PFSK-1 (cell line): Measurements from ENCODE around the gene FXN.

Source experiments
- FOXP2 ChIP-seq: optimal IDR thresholded peaks from 2 replicates; pipeline ENCODE3; 2011; ENCODE audit warnings: borderline replicate concordance, control low read depth, inconsistent platforms; ENCODE audit not compliant: insufficient read depth; ENCODE audit errors: extremely low read length, extremely low read depth
- POLR2AphosphoS5 ChIP-seq: IDR thresholded peaks from 2 replicates; pipeline ENCODE4 v1.6.1; 2012; ENCODE audit warnings: low read depth, mild to moderate bottlenecking, control low read depth, low read length, moderate library complexity
- SIN3A ChIP-seq: IDR thresholded peaks from 2 replicates; pipeline ENCODE4 v1.6.1; 2012; ENCODE audit warnings: mild to moderate bottlenecking, low read length, moderate library complexity, borderline replicate concordance; ENCODE audit not compliant: insufficient read depth
- TAF1 ChIP-seq: IDR thresholded peaks from 2 replicates; pipeline ENCODE4 v1.6.1; 2012; ENCODE audit warnings: low read length, control low read depth, borderline replicate concordance; ENCODE audit not compliant: insufficient read depth
- TF ChIP-seq, protein P1 (sequence below), 2 experiments: IDR thresholded peaks; 2 replicates each; pipeline versions ENCODE4 v1.6.1 to v1.8.0; 2011 to 2012; ENCODE audit warnings: low read depth in 2 of 2, low read length in 2 of 2, control low read depth in 1 of 2, inconsistent platforms in 1 of 2, mild to moderate bottlenecking in 1 of 2, moderate library complexity in 1 of 2; ENCODE audit not compliant: insufficient read depth in 1 of 2

Gene FXN

GRCh38 chr9:69003051-69003450 lies 32.5 kb upstream of the FXN start:
- no peak for TF ChIP-seq FOXP2
- TF ChIP-seq, protein P1, sequence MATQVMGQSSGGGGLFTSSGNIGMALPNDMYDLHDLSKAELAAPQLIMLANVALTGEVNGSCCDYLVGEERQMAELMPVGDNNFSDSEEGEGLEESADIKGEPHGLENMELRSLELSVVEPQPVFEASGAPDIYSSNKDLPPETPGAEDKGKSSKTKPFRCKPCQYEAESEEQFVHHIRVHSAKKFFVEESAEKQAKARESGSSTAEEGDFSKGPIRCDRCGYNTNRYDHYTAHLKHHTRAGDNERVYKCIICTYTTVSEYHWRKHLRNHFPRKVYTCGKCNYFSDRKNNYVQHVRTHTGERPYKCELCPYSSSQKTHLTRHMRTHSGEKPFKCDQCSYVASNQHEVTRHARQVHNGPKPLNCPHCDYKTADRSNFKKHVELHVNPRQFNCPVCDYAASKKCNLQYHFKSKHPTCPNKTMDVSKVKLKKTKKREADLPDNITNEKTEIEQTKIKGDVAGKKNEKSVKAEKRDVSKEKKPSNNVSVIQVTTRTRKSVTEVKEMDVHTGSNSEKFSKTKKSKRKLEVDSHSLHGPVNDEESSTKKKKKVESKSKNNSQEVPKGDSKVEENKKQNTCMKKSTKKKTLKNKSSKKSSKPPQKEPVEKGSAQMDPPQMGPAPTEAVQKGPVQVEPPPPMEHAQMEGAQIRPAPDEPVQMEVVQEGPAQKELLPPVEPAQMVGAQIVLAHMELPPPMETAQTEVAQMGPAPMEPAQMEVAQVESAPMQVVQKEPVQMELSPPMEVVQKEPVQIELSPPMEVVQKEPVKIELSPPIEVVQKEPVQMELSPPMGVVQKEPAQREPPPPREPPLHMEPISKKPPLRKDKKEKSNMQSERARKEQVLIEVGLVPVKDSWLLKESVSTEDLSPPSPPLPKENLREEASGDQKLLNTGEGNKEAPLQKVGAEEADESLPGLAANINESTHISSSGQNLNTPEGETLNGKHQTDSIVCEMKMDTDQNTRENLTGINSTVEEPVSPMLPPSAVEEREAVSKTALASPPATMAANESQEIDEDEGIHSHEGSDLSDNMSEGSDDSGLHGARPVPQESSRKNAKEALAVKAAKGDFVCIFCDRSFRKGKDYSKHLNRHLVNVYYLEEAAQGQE (IDR thresholded peaks at IDR 0.05; ENCODE audit: insufficient read depth in 1 of 2, low read depth in 2 of 2, low read length in 2 of 2), result no peak
- TF ChIP-seq POLR2AphosphoS5, result no peak
- TF ChIP-seq TAF1, result no peak
- TF ChIP-seq SIN3A, result no peak

GRCh38 chr9:69004836-69005235 lies 30.7 kb upstream of the FXN start:
- TF ChIP-seq FOXP2 (no peak), SIN3A (no peak), TAF1 (no peak)

GRCh38 chr9:69009708-69010107 lies 25.8 kb upstream of the FXN start:
- TF ChIP-seq, protein P1 (IDR thresholded peaks at IDR 0.05; ENCODE audit: insufficient read depth in 1 of 2, low read depth in 2 of 2, low read length in 2 of 2), result no peak
- no peak for TF ChIP-seq POLR2AphosphoS5
- no peak for TF ChIP-seq TAF1
- no peak for TF ChIP-seq FOXP2
- TF ChIP-seq SIN3A, result no peak

DNA sequence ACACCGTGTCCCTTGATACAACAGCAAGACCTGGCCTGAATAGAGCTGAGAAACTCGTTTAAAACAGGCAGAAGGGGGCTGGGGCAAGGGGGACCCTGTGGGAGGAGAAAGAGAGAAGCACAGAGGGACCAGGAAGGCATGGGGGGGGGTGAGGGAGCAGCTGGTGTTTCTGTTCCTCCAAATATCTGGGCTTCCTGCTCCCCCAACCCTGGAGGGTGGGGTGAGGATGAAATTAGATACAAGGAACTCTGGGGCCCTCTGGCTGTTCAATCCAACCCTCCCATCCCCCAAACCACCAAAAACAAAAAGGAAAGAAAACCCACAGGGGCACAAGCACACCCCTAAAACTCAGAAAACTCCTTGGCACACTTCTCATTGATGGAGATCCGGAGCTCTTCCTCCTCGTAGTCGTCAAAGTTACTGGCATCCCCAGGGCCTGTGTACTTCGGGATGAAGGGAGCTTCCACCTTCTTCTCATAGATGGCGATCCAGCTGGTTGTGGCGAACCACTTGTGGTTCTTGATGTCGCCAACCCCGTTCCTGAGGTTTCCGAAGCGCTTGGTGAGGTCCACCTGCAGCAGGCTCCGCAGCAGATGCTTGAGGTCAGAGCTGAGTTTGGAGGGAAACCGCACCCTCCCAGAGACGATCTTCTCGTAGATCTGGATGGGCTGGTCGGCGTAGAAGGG lies 22.7 kb upstream of the FXN start:
- TF ChIP-seq TAF1, result no peak
- TF ChIP-seq, protein P1 (IDR thresholded peaks at IDR 0.05; ENCODE audit: insufficient read depth in 1 of 2, low read depth in 2 of 2, low read length in 2 of 2), result no peak
- TF ChIP-seq POLR2AphosphoS5, result no peak
- no peak for TF ChIP-seq FOXP2
- no peak for TF ChIP-seq SIN3A

DNA sequence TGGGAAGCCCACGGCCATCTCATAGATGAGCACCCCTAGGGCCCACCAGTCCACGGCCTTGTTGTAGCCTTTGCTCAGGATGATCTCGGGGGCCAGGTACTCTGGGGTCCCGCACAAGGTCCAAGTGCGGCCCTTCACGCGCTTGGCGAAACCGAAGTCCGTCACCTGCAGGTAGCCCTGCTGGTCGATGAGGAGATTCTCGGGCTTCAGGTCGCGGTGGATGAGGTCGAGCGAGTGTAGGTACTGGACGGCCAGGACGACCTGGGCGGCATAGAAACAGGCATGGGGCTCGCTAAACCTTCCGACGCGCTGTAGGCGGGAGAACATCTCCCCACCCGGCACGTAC lies 22.2 kb upstream of the FXN start:
- TF ChIP-seq TAF1 (no peak), SIN3A (no peak), FOXP2 (no peak), POLR2AphosphoS5 (no peak)
- TF ChIP-seq, protein P1 (IDR thresholded peaks at IDR 0.05; ENCODE audit: insufficient read depth in 1 of 2, low read depth in 2 of 2, low read length in 2 of 2), result no peak
